ENCODE data around the gene RAB9B.

Gene RAB9B

GRCh38 chrX:103779141-103779789, 52.8 kb downstream of the RAB9B start:
- H3K4me3 ChIP-seq (ENCODE audit: low read depth, low read length) = no peak overlapping the region
- in situ Hi-C loops (cut with HindIII; ENCODE audit: low sequenced_read_pairs) = no loop called here
- peak; percentile 15 for DNase-seq (ENCODE audit: low read depth, low spot score)
- TF ChIP-seq CTCF (IDR thresholded peaks at IDR 0.05; ENCODE audit: low read depth, low read length) = no peak

GRCh38 chrX:103776546-103776945, 55.5 kb downstream of the RAB9B start, which contains the start of gene PLP1:
Gene PLP1 (plus strand): TSS chrX:103776840. CDS start chrX:103776996, 156 bp downstream.
- in situ Hi-C loops (cut with HindIII; ENCODE audit: low sequenced_read_pairs) = no loop called here
- no peak within 1 kb of the TSS for H3K4me3 ChIP-seq (ENCODE audit: low read depth, low read length)

GRCh38 chrX:103774070-103774642, 57.9 kb downstream of the RAB9B start:
- TF ChIP-seq CTCF (IDR thresholded peaks at IDR 0.05; ENCODE audit: low read depth, low read length) = peak; percentile 56
- in situ Hi-C loops (cut with HindIII; ENCODE audit: low sequenced_read_pairs) = no loop called here
- no peak overlapping the region for H3K4me3 ChIP-seq (ENCODE audit: low read depth, low read length)
- DNase-seq (ENCODE audit: low read depth, low spot score) = peak; percentile 50

More at GRCh38 chrX:103776546-103776945, 55.5 kb downstream of the RAB9B start, which contains the start of gene PLP1:
- DNase-seq (ENCODE audit: low read depth, low spot score) = no peak
- TF ChIP-seq CTCF (IDR thresholded peaks at IDR 0.05; ENCODE audit: low read depth, low read length) = no peak

GRCh38 chrX:103773445-103773844, 58.6 kb downstream of the RAB9B start:
- no peak overlapping the region for H3K4me3 ChIP-seq (ENCODE audit: low read depth, low read length)
- DNase-seq (ENCODE audit: low read depth, low spot score) = no peak
- no peak for TF ChIP-seq CTCF (IDR thresholded peaks at IDR 0.05; ENCODE audit: low read depth, low read length)
- in situ Hi-C loops (cut with HindIII; ENCODE audit: low sequenced_read_pairs) = no loop called here

Measured in astrocyte of the spinal cord (primary cell).